ENCODE data around the gene BMPR1A. TPM values are rescaled to one million over a fixed set of nuclear protein-coding genes. Genes with fewer than 3 reads are reported as not detected.
A peak's percentile ranks its signal among the peaks of the same experiment; 100 is the strongest.

BMPR1A gene
- total and polyA plus RNA-seq, 9 of the 15 experiments (the other 6 are each of a cell fraction or from before 2014, with no cell fraction given): 1.6 to 17.5 (median 9.1) TPM

- TF ChIP-seq ZNF232 (CRISPR knock-in tag; IDR thresholded peaks at IDR 0.05): no peak
- TF ChIP-seq MCM2 (IDR thresholded peaks at IDR 0.05; ENCODE audit: low read depth): no peak
- no peak for TF ChIP-seq ZNF639 (CRISPR knock-in tag; conservative IDR thresholded peaks at IDR 0.05 in 1 of 2, IDR thresholded peaks at IDR 0.05 in 1 of 2)
- no peak for TF ChIP-seq SREBF1 (IDR thresholded peaks at IDR 0.05; ENCODE audit: borderline replicate concordance, low read depth, low read length)
- no peak for TF ChIP-seq ZBTB33 (CRISPR knock-in tag; IDR thresholded peaks at IDR 0.05)
- no peak for TF ChIP-seq MEF2A (IDR thresholded peaks at IDR 0.05; ENCODE audit: control insufficient read depth, low read depth, low read length)
- no peak for TF ChIP-seq GMEB1 (CRISPR knock-in tag; IDR thresholded peaks at IDR 0.05)
- no peak for TF ChIP-seq ZNF280A (IDR thresholded peaks at IDR 0.05; ENCODE audit: low read depth, partially characterized antibody)
- no peak for TF ChIP-seq PYGO2 (tag; IDR thresholded peaks at IDR 0.05)
- peak; percentile 73 for TF ChIP-seq MYC (IDR thresholded peaks at IDR 0.05; ENCODE audit: low read depth, low read length)
- no peak for TF ChIP-seq MYC (CRISPR knock-in tag; IDR thresholded peaks at IDR 0.05; ENCODE audit: borderline replicate concordance, low read depth)
- TF ChIP-seq SAFB2 (IDR thresholded peaks at IDR 0.05; ENCODE audit: borderline replicate concordance, low read depth, low read length, severe bottlenecking): no peak
- 0 out of 2 replicates have a peak, but pooled peaks have one; percentile 20 for TF ChIP-seq ATF7 (IDR thresholded peaks at IDR 0.05)
- no peak for TF ChIP-seq WHSC1 (IDR thresholded peaks at IDR 0.05; ENCODE audit: low read length)
- no peak for TF ChIP-seq PATZ1 (CRISPR knock-in tag; IDR thresholded peaks at IDR 0.05; ENCODE audit: borderline replicate concordance)
- TF ChIP-seq DMBX1 (CRISPR knock-in tag; IDR thresholded peaks at IDR 0.05; ENCODE audit: borderline replicate concordance): no peak
- no peak for TF ChIP-seq CC2D1A (IDR thresholded peaks at IDR 0.05)
These were observed 203.8 kb downstream of the BMPR1A start (continued) for GRCh38 chr10:86960003-86960862.

All from K562 (cell line).